Frontal cortex (tissue), 4 donors: ENCODE results near the gene TYMP. TPM values are rescaled to one million over a fixed set of nuclear protein-coding genes. Genes with fewer than 3 reads are reported as not detected.
"Not testable (repeated sequence)": the region's sequence is repeated elsewhere in the genome, so short reads cannot be mapped to it uniquely, and the experiment has no call there.

Experiments used
- DNase-seq, 2 donors: peaks; one replicate each; pipeline ENCODE4 v3.0.0; 2012; ENCODE audit warnings: low spot score in 2 of 2
- FAIRE-seq: peaks from 2 replicates; lab custom pipeline; 2012; peaks lifted over from hg19 to GRCh38; lab: Jason Lieb, UNC
- total RNA-seq: library from RNA; depleted of rRNA; stranded (reverse); fragments of >200 nt; gene quantifications from one replicate; pipeline ENCODE4 v1.2.3, GENCODE V29; 2014
- donor health status: control.
- donor health status: control.
- donor health status: control.

TYMP gene
- total RNA-seq, 1 donor from 2014 or later = 1.6 TPM

- no peak for FAIRE-seq
- DNase-seq = peak; percentile 77 to 90
Observed at GRCh38 chr22:50544078-50544745, 14.4 kb upstream of the TYMP start.

- FAIRE-seq (no peak), DNase-seq (peak in 1 of 2 donors; percentile 10)
Observed at GRCh38 chr22:50542416-50542927, 12.7 kb upstream of the TYMP start.

DNA sequence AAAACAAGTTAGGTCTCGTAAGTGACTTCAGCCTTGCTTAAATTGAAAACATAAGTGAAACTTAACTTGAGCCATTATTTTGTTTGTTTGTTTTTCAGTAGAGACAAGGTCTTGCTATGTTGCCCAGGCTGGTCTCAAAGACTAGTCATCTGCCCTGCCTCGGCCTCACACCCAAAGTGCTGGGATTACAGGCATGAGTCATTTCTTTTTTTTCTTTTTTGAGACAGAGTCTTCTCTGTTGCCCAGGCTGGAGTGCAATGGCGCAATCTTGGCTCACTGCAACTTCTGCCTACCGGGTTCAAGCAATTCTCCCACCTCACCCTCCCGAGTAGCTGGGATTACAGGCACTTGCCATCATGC, 11.8 kb upstream of the TYMP start:
- not testable (repeated sequence) for DNase-seq, FAIRE-seq

DNA sequence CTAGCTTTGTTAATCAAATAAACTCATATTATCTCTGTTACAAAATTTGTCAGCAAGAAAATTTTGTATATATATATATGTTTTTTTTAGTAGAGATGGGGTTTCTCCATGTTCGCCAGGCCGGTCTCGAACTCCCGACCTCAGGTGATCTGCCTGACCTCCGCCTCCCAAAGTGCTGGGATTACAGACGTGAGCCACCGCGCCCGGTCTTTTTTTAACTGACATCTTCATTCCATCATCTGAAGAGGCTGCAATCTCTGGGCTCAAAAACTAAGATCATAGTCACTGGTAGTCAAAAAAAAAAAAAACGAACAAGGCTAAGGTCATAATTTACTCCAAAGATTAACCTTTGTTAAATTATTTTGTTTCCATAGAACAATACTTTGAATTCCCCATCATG, 10.6 kb upstream of the TYMP start:
- DNase-seq = no peak
- FAIRE-seq = no peak

DNA sequence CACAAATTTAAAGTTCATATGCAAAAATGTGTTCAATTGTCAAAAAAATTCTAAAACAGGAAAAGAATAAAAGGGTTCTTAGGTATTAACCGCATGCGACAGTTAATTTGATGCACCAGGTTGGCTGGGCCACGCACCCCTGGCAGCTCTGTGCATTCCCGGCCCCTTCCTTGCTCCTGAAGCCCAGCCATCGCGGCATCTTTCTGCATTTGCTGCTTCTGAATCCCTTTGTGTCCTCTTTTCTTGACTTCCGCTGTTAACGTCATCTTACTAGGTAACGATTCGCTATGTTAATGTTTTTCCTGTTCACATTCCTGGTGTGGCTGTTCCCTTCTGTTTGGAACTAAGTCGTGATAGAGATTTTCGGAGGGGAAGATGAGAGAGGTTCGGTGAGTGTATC, 8.0 kb upstream of the TYMP start:
- FAIRE-seq = no peak
- DNase-seq = no peak

DNA sequence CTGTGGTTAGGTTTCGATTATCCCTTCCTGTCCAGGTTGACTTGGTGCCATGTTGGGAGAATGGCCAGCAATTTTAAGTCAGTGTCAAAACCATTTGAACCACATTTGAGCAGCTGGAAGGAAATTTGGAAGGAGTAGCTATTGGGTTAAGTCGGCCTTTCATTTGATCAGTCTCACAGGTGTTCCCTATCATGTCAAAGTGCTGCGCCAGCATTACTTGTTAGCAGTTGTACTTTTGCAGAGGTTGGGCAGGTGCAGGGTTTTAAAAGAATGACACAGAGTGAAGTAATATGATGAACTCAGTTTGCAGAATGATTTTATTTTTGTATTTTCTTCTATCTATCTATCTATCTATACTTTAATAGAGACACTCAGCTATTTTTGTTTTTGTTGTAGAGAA, 6.4 kb upstream of the TYMP start:
- no peak for FAIRE-seq
- no peak for DNase-seq

- no peak for FAIRE-seq
- DNase-seq = no peak
Observed at GRCh38 chr22:50535113-50535512, 5.3 kb upstream of the TYMP start.

DNA sequence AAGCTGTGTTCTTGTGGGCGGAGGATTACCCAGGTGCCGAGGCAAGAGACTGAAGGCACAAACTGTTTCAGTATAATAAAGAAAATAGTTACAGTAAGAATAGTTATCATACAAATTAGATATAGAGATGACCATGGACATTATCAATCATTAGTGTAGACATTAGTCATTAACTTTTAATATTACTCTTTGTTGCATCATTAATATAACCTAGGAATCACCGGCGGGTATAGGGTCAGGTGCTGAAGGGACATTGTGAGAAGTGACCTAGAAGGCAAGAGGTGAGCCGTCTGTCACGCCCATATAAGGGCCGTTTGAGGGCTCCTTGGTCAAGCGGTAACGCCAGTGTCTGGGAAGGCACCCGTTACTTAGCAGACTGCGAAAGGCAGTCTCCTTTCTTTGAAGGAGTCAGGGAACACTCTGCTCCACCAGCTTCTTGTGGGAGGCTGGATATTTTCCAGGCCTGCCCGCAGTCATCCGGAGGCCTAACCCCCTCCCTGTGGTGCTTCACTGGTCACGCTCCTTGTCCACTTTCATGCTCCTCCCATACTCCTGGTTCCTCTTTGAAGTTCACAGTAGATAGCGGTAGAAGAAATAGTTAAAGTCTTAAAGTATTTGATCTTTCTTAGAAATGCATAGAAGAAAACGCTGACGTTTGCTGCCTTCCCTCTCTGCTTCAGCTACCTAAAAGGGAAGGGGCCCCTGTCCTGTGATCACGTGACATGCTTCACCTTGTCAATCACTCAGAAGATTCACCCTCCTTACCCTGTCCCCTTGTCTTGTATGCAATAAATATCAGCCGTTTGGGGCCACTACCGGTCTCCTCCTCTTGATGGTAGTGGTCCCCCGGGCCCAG, 4.3 kb upstream of the TYMP start:
- DNase-seq, FAIRE-seq: not testable (repeated sequence)

DNA sequence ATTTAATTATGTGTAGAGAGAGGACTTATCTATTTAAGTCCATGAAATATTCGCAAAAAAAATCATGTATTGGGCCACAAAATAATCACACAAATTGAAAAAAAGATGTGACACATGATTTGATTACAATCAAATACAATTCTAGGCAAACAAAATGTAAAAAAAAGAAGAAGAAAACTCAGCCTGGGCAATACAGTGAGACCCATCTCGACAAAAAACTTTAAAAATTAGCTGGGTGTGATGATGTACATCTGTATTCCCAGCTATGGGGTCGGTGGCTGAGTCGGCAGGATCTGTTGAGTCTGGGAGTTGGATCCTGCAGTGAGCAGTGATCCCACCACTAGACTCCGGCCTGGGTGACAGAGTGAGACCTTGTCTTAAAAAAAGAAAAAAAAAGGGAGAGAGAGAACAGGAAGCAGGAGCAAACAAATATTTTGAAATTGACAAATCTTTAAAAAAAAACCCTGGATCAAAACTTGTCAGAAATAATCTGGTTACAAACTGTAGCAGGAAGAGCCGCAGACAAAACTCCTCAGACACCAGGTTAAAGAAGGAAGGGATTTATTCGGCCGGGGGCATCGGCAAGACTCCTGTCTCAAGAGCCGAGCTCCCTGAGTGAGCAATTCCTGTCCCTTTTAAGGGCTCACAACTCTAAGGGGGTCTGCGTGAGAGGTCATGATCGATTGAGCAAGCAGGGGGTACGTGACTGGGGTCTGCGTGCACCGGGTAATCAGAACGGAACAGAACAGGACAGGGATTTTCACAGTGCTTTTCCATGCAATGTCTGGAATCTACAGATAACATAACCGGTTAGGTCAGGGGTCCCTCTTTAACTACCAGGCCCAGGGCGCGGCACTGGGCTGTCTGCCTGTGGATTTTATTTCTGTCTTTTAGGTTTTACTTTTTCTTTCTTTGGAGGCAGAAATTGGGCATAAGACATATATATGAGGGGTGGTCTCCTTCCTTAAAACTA, 3.3 kb upstream of the TYMP start:
- no peak for DNase-seq
- no peak for FAIRE-seq

DNA sequence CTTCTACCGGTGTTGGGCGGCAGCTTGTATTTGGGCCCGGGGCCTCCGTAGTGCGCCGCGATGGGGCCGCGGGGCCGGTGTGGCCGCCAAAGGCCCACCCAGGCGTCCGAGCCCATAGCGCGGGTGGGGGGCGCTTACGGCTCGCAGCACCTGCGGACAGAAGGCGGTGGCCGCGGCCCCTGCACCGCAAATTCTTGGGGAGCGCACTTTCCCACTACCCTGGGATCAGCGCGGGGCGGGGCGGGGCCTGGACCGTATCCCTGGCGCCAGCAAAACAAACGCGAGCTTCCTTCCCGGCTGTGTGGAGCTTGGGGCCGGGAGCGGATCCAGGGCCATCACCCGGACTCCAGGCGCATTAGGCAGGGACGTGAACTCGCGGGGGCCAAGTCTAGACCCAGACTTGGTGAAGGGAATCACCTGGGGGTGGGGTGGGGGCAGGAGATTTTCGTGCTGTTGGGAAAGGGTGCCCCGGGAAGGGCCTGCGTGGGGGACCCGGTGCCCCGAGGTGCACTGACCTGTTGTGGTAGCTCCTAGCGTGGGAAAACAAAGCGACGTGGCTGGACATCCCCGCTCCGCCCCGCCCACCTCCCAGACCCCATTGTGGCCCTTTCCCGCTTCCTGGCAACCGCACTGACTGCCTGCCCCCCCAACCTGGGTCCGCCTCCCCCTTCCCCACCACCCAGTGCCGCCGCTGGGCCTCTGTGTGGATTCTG, 2.3 kb upstream of the TYMP start:
- DNase-seq (peak in 1 of 2 donors; percentile 49), FAIRE-seq (no peak)

DNA sequence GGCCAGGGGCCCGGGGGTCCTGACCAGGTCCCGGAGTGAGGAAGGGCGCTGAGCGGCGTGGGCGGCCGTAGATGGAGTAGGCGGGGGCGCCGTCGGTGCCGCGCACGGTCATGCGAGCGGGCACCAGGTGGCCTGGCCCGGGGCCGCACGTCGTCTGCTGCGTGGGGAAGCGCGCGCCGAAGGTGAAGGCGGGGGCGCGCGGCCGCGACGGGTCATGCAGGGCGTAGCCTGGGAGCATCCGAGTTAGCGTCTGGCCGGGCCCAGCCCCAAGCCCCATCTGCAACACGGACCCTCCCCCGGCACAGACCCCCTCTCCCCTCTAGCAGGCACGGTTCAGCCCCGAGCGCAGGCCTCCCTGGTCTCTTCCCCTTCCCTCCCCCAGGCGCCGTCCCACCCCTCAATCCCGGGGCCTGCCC, 1.7 kb upstream of the TYMP start:
- FAIRE-seq (no peak), DNase-seq (no peak)

GRCh38 chr22:50530877-50531545, 1.2 kb upstream of the TYMP start:
- FAIRE-seq (no peak), DNase-seq (peak in 1 of 2 donors; percentile 55)

DNA sequence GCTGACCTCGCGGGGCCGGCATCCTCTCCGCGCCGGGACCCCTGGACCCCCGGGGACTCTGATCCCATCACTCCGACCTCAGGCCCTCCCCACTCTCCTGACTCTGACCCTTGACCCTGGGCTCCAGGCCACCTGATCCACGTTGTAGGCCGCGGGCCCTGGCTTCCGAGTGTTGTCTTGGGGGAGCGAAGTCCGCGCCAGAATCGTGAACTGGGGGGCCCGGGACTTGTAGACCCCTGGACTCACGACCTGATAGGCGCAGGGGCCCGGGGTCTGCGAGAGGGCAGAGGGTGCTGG, 716 bp upstream of the TYMP start:
- DNase-seq = no peak
- no peak for FAIRE-seq

- FAIRE-seq (no peak), DNase-seq (peak in 1 of 2 donors; percentile 45)
Observed at GRCh38 chr22:50529416-50529896, 356 bp downstream of the TYMP start.

DNA sequence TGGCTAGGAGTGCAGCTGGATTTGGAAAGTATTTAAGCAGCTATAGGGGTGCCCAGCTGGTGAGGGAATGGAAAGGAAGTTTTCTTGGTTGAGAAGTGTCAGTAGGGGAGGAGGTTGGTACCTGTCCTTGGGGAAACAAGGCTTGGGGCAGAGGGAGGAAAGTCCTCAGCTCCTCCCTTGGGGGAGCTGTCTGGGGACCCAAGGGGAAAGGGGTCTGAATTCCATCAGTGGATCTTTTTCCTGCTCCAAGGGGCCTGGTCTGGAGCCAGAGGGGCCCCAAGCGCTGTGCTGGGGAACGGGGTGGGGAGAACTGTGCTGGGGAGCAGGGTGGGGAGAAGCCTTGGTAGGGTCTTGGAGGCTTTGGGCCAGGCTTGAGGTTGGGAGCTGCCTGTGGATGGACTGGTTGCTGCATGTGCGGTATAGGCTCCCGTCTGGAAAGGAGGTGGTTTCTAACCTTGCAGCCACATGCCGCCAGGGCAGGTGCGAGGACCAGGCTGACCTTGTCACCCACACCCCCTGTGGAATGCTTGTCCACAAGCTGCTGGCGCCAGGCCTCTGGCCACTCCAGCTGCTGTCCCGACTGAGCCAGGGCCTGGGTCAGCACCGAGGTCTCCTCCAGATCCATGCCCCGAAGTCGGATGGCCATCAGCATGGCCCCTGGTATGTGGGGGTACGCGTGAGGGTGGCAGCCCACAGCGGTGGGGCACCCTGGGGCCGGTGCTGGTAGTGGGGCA, 963 bp downstream of the TYMP start:
- FAIRE-seq = no peak
- no peak for DNase-seq

- DNase-seq (no peak), FAIRE-seq (no peak)
Observed at GRCh38 chr22:50527921-50528681, 1.7 kb downstream of the TYMP start.
